GM18520 (cell line): ENCODE data around the gene TMEM214.

Experiments used
- ATAC-seq: cut with Tn5 transposase; IDR thresholded peaks from one replicate; pipeline ENCODE4 v1.9.1; 2021; ENCODE audit not compliant: unreplicated experiment

The TMEM214 gene

GRCh38 chr2:27009083-27009482 is 23.7 kb upstream of the TMEM214 start:
- no peak for ATAC-seq

GRCh38 chr2:27009716-27010115 is 23.0 kb upstream of the TMEM214 start:
- no peak for ATAC-seq

GRCh38 chr2:27010139-27010538 is 22.6 kb upstream of the TMEM214 start:
- ATAC-seq, result no peak

- ATAC-seq, result no peak
Measured at GRCh38 chr2:27013738-27014137, 19.0 kb upstream of the TMEM214 start.

GRCh38 chr2:27014771-27015433 is 17.9 kb upstream of the TMEM214 start:
- no peak for ATAC-seq

DNA sequence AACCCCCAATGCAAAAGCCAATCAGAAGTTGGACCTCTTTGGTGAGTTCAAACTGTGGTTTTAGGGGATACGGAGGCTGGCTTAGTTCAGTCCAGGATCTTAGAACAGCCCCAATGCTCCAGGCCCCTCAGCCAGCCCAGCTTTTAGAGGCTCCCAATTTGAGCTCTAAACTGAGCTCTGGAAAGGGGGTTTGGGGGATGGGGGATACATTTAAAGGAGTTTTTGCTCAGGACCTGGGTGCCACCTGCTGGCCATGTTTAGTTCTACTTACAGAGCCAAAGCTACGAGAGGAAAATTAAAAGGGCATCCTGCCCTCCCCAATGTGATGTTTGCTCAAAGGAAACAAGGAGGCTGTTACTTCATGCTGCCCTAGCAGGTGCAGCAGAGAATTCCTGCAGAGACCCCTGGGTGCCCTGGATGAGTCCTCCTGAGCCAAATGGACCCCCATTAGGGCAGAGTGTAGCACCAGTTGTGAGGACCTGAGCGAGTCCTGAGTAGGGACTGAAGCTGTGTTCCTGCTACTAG is 15.9 kb upstream of the TMEM214 start:
- ATAC-seq, result no peak

- ATAC-seq, result no peak
Measured at GRCh38 chr2:27018142-27018541, 14.6 kb upstream of the TMEM214 start.

- no peak for ATAC-seq
Measured at GRCh38 chr2:27019459-27019858, 13.3 kb upstream of the TMEM214 start.

DNA sequence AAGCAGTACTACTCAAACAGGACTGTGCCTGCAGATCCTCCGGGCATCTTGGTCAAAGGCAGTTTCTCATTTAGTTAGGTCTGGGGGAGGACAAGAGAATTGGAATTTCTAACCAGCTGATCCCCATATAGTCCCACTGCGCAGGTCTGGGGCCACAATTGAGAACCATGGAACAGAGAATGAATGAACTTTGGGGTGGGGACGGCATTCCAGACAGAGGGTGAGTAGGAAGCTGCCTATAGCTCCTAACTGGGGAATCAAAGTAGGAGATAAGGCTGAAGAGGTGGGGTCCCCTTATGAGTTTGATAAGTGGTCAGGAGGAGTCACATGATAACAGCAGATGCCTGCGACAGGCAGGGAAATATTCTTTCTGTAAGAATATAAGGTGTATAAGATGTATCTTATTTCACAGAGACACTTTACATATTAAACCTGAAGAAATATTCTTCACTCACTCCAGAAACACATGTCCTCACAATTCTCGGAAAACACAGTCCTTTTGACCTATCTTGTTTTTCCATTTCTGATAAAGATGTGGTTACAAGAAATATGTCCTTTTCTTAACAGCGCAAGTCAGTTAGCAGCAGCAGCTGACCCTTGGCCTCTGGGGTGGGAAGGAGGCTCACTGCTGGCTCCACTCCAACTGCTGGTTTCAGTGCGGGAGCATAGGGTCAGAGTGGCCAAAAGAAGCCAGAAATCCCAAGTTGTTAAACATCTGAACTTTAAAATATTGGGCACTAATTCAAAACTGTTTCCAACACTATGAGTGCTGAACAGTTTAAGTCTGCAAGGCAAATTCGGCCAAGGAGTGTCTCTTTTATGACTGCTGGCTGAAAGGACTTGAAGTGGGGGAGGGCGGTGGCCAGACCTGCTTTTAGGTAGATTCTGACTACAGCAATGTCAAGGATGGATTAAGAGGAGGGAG is 12.6 kb upstream of the TMEM214 start:
- no peak for ATAC-seq

GRCh38 chr2:27021253-27022049 is 11.3 kb upstream of the TMEM214 start:
- no peak for ATAC-seq

DNA sequence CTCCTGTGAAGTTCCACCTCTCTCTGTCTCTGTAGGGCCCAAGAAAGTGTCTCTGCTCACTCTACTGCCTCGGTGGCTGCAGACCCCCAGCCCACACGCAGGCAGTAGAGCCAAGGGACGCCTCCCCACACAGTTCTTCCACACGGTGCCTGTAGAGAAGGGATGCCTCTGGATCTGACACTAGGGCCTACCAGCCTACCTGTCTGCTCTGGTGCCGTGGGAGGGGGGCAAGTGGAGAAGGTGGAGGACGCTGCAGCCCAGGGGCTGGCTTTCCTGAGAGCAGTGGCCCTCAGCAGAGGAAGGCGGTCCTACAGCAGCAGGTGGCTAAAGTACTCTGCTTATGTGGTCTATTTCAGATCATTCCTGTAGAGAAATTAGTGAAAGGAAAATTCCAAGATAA is 9.0 kb upstream of the TMEM214 start:
- ATAC-seq, result no peak

DNA sequence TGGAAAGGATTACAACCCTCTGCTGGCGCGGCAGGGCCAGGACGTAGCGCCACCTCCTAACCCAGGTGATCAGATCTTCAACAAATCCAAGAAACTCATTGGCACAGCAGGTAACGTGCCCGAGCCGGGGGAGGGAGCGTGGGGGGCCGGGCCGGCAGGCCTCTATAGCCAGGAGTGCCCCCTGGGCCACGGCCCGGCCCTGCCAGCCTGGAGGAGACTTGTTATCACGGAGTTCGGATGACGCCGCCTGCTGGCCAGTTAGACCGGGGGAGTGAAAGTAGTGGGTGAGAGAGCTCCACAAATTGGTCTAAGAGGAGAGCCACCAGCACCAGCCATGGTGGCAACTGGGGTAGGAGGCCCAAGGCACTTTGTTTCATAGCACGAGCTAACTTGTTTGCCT is 8.6 kb upstream of the TMEM214 start:
- no peak for ATAC-seq

GRCh38 chr2:27024812-27025211 is 8.0 kb upstream of the TMEM214 start:
- no peak for ATAC-seq

GRCh38 chr2:27025281-27025800 is 7.4 kb upstream of the TMEM214 start:
- ATAC-seq, result no peak

GRCh38 chr2:27025861-27026851 is 6.6 kb upstream of the TMEM214 start:
- ATAC-seq, result no peak

GRCh38 chr2:27027211-27027651 is 5.5 kb upstream of the TMEM214 start:
- ATAC-seq, result no peak

DNA sequence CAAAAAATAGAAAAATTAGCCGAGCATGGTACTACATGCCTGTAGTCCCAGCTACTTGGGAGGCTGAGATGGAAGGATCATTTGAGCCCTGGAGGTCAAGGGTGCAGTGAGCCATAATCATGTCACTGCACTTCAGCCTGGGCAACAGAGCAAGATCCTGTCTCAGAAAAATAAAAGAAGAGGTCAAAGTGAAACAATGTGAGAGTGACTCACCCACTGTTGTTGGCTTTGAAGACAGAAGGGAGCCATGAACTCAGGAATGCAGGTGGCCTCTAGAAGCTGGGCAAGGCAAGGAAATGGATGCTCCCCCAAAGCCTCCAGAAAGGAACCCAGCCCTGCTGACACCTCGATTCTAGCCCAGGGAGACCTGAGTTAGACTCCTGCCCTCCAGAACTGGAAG is 3.7 kb upstream of the TMEM214 start:
- ATAC-seq, result no peak

DNA sequence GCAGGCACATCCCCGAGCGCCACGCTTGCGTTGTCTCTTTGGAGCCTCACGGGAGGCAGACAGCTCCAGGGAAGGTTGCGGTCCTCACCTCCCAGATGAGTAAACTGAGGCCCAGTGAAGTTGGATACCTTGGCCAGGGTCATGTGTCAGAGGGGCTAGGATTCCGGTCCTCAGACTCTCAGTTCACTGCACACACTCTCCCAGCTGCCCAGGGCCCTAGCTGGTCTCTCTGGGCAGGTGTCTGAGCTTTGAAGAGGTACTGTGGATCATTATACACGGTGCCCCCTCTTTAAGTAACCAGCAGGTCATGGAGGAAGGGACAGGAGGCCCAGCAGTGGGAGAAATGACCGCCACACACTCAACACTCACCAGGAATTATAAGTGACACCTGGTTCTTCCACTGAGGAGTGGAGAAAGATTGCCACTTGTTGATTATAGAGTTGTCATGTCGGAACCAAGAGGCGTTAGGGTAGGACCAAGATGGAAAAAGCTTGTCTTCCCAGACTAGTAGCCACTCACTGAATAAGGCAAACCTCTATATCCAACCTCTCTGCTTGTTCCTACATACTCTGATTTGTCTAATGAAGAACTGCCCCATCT is 588 bp downstream of the TMEM214 start:
- no peak for ATAC-seq

DNA sequence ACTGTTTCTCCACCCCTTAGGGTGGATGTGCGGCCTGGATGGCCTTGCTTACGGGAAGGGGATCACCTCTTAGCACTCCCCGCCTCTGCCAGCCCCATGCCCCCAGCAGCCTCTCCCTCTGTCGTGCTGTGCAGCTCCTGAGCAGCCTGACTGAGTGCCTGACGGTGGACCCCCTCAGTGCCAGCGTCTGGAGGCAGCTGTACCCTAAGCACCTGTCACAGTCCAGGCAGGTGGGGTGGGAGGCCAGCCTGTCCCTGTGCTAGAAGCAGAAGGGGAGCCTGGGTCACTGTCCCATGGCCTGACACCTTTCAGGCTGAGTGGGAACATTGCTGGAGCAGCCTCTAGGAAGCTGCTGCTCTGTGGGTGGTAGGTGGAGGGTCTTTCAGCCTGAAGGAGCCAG is 5.2 kb downstream of the TMEM214 start:
- no peak for ATAC-seq
